Heart left ventricle (tissue), 16 donors: ENCODE data around the gene ANKRD44. TPM values are rescaled to one million over a fixed set of nuclear protein-coding genes. Genes with fewer than 3 reads are reported as not detected.

ENCODE experiments used
- ATAC-seq, 4 donors: fragments of 200-7000 bp; cut with Tn5 transposase; one replicate each; pipeline ENCODE4 v1.9.1; 2020 to 2022; ENCODE audit warnings: moderate library complexity in 4 of 4, mild to moderate bottlenecking in 3 of 4, moderate number of reproducible peaks in 1 of 4
- DNase-seq, 5 donors: peaks; one replicate each; pipeline ENCODE4 v3.0.0-alpha.2; 2020
- H3K27ac ChIP-seq, 12 donors: fragments of 200-600 bp; sonication (generic) in 4 of 12; one replicate each; pipeline versions ENCODE4 v1.5.0 to v1.8.0; 2016 to 2022; ENCODE audit warnings: mild to moderate bottlenecking in 2 of 12
- H3K27me3 ChIP-seq, 9 donors: fragments of 200-600 bp; sonication (generic) in 2 of 9; one replicate each; pipeline versions ENCODE4 v1.5.1 to v1.8.0; 2016 to 2022; ENCODE audit warnings: mild to moderate bottlenecking in 3 of 9
- H3K36me3 ChIP-seq, 9 donors: fragments of 200-600 bp; sonication (generic) in 2 of 9; one replicate each; pipeline versions ENCODE4 v1.5.0 to v1.8.0; 2018 to 2022; ENCODE audit warnings: mild to moderate bottlenecking in 2 of 9
- H3K4me1 ChIP-seq, 12 donors: fragments of 200-600 bp; sonication (generic) in 4 of 12; one replicate each; pipeline versions ENCODE4 v1.5.0 to v1.8.0; 2016 to 2022; ENCODE audit warnings: mild to moderate bottlenecking in 3 of 12
- H3K4me3 ChIP-seq, 12 donors: fragments of 200-600 bp; sonication (generic) in 4 of 12; one replicate each; pipeline versions ENCODE4 v1.5.0 to v1.8.0; 2017 to 2022; ENCODE audit warnings: mild to moderate bottlenecking in 9 of 12, moderate library complexity in 4 of 12
- H3K9me3 ChIP-seq, 12 donors: fragments of 200-600 bp; sonication (generic) in 4 of 12; one replicate each; pipeline versions ENCODE4 v1.5.0 to v1.8.0; 2016 to 2022; ENCODE audit warnings: mild to moderate bottlenecking in 1 of 12
- POLR2A ChIP-seq, 2 donors: fragments of 450-650 bp; IDR thresholded peaks; one replicate each; pipeline ENCODE4 v1.6.1; 2017; ENCODE audit warnings: antibody characterized with exemption in 2 of 2, mild to moderate bottlenecking in 2 of 2, moderate library complexity in 2 of 2
- WGBS, 4 donors: extraction: QIAGEN DNeasy Blood & Tissue Kit in 2 of 4; methylation state at CpG; one replicate each; pipeline versions ENCODE4 v1.1.5 to v1.1.7; 2013 to 2018; 5-methylcytosine and 5-hydroxymethylcytosine counted together
- intact Hi-C, 10 donors: fragments of 100-400 bp; cut with DNase I; formaldehyde crosslinking; loops; one replicate each; pipeline versions ENCODE4 v1.11.1 to v1.14.2; 2022
- polyA plus RNA-seq, 2 donors: library from polyadenylated mRNA; stranded (reverse); fragments of 200-250 nt; gene quantifications; one replicate each; pipeline ENCODE4 v1.2.3, GENCODE V29; 2013
- total RNA-seq, 9 donors: library from RNA; depleted of rRNA in 2 of 9; stranded (reverse); fragments of >200 nt in 2 of 9; fragmentation: NEBNext Ultra II Directional in 3 of 9; extraction: Animal tissue kit (Norgen Biotek cat#: 25700) in 3 of 9; gene quantifications; one replicate each; pipeline versions ENCODE4 v1.1.0 to v1.2.4, GENCODE V29; 2016 to 2023
- TF ChIP-seq, protein P1 (sequence below), 12 donors: fragments of 200-600 bp; sonication (generic) in 4 of 12; IDR thresholded peaks; one replicate each; pipeline versions ENCODE4 v1.5.0 to v1.8.0; 2018 to 2022; ENCODE audit warnings: antibody characterized with exemption in 12 of 12, mild to moderate bottlenecking in 5 of 12
- donor health status: ischemic (EF 13 %, LVEDD 7.1; RV severe dilation, severe dysfunction).
- donor health status: healthy with polysubstance abuse.
- donor health status: DM: no; HTN: yes; CAD: no.
- donor health status: DM: no; HTN: no; CAD: no.
- donor health status: ischemic (EF 25% LVEDD 6.9; RV normal size, moderate dysfunction).
- donor health status: ischemic (EF 25% LVEDD 5.7; RV mildly dilated, moderate dysfunction).
- donor health status: healthy.
- donor health status: DM: yes; HTN: yes; CAD: no.
- donor health status: ischemic (EF 35%, LVEDD 5.7; RV mildly dilated, moderate dysfunction).
- donor health status: nonischemic (EF 11% LVEDD 7.7; RV severe dilation, severe dysfunction).
- donor health status: DM: yes; HTN: yes; CAD: no.
- donor health status: PGD.
- donor health status: ischemic (EF 29% LVEDD 5.4; RV normal size, mild dysfunction).
- donor health status: nonischemic (EF 23%, LVEDD 6.1; RV moderate dilation, normal function).

ANKRD44 gene
- total and polyA plus RNA-seq, 11 donors = 2.4 to 30.6 (median 8.4) TPM

DNA sequence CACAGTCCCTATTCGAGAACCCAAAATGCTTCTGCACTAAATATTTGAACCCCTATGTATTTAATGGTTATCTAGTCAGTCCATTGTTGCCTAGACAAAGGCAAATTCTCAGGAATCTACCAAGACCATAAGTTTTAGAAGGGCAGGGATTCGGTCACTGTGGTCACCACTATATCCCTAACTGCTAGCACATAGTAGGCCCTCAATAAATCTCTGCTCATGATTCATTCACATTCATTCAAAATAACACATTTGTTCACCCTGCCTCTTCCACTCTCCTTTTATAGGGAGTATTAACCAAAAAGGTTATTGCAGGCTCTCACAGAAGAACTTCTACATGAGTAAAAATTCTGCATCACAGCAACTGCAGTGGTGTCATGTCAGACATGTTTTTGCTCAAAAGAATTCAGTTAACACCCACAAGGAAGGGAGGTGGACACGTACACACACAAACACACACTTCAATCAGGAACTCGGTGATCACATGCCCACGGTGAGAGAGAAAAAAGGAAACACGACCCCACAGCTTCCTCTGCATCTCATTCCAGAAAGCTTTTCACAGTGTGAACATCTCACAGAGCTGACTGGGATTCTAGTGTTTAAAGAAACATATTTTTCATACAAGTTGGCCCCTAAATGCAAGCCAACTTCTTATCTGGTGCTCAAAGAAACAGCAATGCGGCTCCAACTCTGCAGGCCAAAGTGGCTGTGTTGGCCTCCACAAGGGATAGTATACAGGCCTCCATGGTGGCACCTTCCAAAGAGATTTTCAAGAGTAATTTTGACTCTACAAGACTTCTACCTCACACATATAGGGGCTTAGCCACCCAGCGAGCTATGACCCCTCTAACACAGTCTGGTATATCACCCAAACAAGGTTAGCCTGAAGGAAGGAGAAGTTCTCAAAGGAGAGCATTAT is 98.0 kb downstream of the ANKRD44 start:
- no peak for TF ChIP-seq POLR2A (IDR thresholded peaks at IDR 0.05)
- TF ChIP-seq, protein P1, sequence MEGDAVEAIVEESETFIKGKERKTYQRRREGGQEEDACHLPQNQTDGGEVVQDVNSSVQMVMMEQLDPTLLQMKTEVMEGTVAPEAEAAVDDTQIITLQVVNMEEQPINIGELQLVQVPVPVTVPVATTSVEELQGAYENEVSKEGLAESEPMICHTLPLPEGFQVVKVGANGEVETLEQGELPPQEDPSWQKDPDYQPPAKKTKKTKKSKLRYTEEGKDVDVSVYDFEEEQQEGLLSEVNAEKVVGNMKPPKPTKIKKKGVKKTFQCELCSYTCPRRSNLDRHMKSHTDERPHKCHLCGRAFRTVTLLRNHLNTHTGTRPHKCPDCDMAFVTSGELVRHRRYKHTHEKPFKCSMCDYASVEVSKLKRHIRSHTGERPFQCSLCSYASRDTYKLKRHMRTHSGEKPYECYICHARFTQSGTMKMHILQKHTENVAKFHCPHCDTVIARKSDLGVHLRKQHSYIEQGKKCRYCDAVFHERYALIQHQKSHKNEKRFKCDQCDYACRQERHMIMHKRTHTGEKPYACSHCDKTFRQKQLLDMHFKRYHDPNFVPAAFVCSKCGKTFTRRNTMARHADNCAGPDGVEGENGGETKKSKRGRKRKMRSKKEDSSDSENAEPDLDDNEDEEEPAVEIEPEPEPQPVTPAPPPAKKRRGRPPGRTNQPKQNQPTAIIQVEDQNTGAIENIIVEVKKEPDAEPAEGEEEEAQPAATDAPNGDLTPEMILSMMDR (IDR thresholded peaks at IDR 0.05) = no peak
- peak in 1 of 4 donors; percentile 44 for ATAC-seq
- Histone ChIP-seq H3K9me3 (no peaks in the 10 kb centered on the region), H3K27ac (peak overlapping the region in 5 of 12 donors; percentile 1 to 78 (median 43)), H3K4me3 (no peak overlapping the region), H3K36me3 (no peaks in the 10 kb centered on the region), H3K4me1 (peaks cover 0 to 99% (median 18%) of the 10 kb centered on the region in 12 donors), H3K27me3 (no peaks in the 10 kb centered on the region)
- intact Hi-C loops = no loop called here
- WGBS, 4 donors = 62 to 73% (median 66%) methylated on average over 8 of the region's 8 CpGs
- no peak for DNase-seq

DNA sequence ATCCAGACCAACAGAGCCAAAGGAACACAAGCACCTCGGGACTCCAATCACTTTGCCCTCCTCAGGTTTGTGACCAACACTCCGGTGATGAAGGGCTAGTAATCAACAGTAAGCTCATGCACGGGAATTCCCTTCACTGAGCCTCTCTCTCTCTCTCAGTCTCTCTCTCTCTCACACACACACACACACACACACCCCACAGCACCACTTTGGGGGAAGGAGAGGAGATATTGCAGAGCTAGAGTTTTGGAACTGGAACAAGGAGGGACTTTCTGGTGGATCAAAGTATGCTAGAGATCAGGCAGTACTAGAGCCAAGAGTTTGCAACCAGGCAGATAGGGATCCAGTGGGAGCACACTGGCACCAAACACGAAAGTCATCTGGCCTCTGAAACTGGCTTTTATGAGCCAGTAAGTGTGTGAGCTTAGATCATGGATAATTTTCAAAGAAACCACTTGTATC is 98.7 kb downstream of the ANKRD44 start:
- ATAC-seq = no peak
- H3K9me3 ChIP-seq = no peaks in the 10 kb centered on the region
- peak overlapping the region in 1 of 12 donors; percentile 78 for H3K27ac ChIP-seq
- TF ChIP-seq, protein P1 (IDR thresholded peaks at IDR 0.05) = no peak
- no peak for TF ChIP-seq POLR2A (IDR thresholded peaks at IDR 0.05)
- intact Hi-C loops = no loop called here
- H3K36me3 ChIP-seq = no peaks in the 10 kb centered on the region
- H3K4me3 ChIP-seq = no peak overlapping the region
- no peaks in the 10 kb centered on the region for H3K27me3 ChIP-seq
- WGBS, 4 donors = 80 to 91% (median 83%) methylated on average over 4 of the region's 4 CpGs
- no peak for DNase-seq
- peaks cover 0 to 99% (median 17%) of the 10 kb centered on the region in 12 donors for H3K4me1 ChIP-seq

DNA sequence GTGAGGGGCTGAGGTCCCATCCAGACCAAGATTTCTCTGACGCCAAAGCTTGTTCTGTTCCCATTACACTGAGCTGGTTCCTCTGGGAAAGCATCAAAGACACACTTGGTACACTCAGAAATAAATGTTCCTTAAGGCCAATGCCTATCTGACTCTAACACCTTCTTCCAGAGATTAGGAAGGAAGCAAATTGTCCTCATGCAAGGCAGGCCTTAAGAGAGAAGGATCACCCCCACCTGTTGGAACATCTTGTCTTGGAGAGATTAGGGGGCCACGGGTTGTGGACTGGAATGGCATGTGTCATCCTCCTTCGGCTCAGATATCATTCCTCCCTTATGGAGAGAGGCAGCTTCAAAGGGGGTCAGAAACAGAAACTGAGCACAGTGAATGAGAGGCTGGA is 100.2 kb downstream of the ANKRD44 start:
- no peaks in the 10 kb centered on the region for H3K36me3 ChIP-seq
- peaks cover 0 to 100% (median 10%) of the 10 kb centered on the region in 12 donors for H3K4me1 ChIP-seq
- intact Hi-C loops = no loop called here
- peak overlapping the region in 1 of 12 donors; percentile 78 for H3K27ac ChIP-seq
- no peak for ATAC-seq
- WGBS, 4 donors = 44 to 73% (median 58%) methylated on average over 3 of the region's 3 CpGs
- no peaks in the 10 kb centered on the region for H3K27me3 ChIP-seq
- TF ChIP-seq, protein P1 (IDR thresholded peaks at IDR 0.05) = no peak
- TF ChIP-seq POLR2A (IDR thresholded peaks at IDR 0.05) = no peak
- H3K4me3 ChIP-seq = no peak overlapping the region
- no peak for DNase-seq
- no peaks in the 10 kb centered on the region for H3K9me3 ChIP-seq

DNA sequence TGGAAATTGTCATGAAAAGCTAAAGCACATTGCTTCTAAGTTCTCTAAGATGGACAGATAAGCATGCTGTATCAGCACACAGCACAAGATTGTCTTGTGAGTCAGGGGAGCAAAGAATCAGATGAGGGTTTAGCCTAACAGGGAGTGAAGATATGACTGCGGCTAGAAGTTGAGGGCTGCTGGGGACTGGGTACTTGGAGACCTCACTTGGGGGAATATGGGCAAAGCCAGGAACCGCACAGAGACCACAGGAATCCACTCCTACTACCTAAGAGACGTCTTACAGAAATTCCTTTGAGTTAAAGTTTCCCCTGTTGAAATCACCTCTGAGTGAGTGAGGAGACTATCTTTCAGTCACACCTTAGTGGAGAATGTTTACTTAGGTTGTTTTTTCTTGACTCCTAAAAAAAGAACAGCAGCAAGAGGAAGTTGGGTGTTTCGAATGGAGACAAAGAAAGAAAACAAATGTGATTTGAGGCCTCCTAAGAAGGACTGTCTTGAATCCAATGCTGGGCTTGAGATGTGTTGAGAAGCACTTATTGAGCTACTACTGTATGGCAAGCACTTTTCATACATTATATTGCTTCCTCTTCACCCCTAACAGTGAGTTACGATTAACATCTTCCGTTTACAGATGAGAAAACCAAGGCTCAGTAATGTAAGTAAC is 100.7 kb downstream of the ANKRD44 start:
- ATAC-seq (no peak), DNase-seq (no peak)
- WGBS, 4 donors = 79 to 83% (median 81%) methylated on average over 6 of the region's 6 CpGs
- TF ChIP-seq, protein P1 (IDR thresholded peaks at IDR 0.05) = no peak
- no peak for TF ChIP-seq POLR2A (IDR thresholded peaks at IDR 0.05)
- peaks cover 0 to 100% (median 9%) of the 10 kb centered on the region in 12 donors for H3K4me1 ChIP-seq
- H3K4me3 ChIP-seq = no peak overlapping the region
- intact Hi-C loops = no loop called here
- no peaks in the 10 kb centered on the region for H3K9me3 ChIP-seq
- H3K36me3 ChIP-seq = no peaks in the 10 kb centered on the region
- H3K27ac ChIP-seq = peak overlapping the region in 2 of 12 donors; percentile 6 to 78
- H3K27me3 ChIP-seq = no peaks in the 10 kb centered on the region
